Naive thymus-derived CD4-positive, alpha-beta T cell (primary cell): ENCODE measurements around the gene PEMT. TPM values are rescaled to one million over a fixed set of nuclear protein-coding genes. Genes with fewer than 3 reads are reported as not detected.

Experiments
- ATAC-seq: fragments of 150-1000 bp; cut with Tn5 transposase; 2 replicates; pipeline ENCODE4 v1.10.0; 2021; ENCODE audit warnings: mild to moderate bottlenecking, moderate library complexity
- CTCF ChIA-PET: fragments of 350-600 bp; sonication (Branson Sonifier 250); formaldehyde crosslinking; loops from one replicate; lab custom pipeline; 2021; ENCODE audit warnings: antibody characterized with exemption; lab: Charles Lee
- POLR2A ChIA-PET: fragments of 350-600 bp; sonication (Branson Sonifier 250); formaldehyde crosslinking; loops from one replicate; lab custom pipeline; 2021; ENCODE audit warnings: antibody characterized with exemption, inconsistent platforms; lab: Charles Lee
- DNase-seq, 9 donors: peaks; one replicate each; pipeline versions ENCODE4 v3.0.0 to v3.0.0-alpha.2; 2020 to 2022; ENCODE audit warnings: mixed read lengths in 1 of 9
- H3K27ac ChIP-seq: one replicate; pipeline ENCODE4 v1.7.0; 2013; ENCODE audit warnings: mild to moderate bottlenecking, low read depth, low read length, moderate library complexity
- H3K27me3 ChIP-seq, 2 donors: one replicate each; pipeline ENCODE4 v1.7.0; 2013; ENCODE audit warnings: low read length in 2 of 2, mild to moderate bottlenecking in 2 of 2, moderate library complexity in 2 of 2; ENCODE audit not compliant: control insufficient read depth in 2 of 2, insufficient read depth in 2 of 2
- H3K36me3 ChIP-seq, 3 experiments: 1 replicate in 2 of 3; 2 replicates in 1 of 3; pipeline ENCODE4 v1.7.0; 2013; ENCODE audit warnings: low read length in 3 of 3, mild to moderate bottlenecking in 3 of 3, moderate library complexity in 1 of 3; ENCODE audit not compliant: insufficient read depth in 3 of 3, control insufficient read depth in 2 of 3
- H3K4me1 ChIP-seq, 2 donors: one replicate each; pipeline ENCODE4 v1.7.0; 2013; ENCODE audit warnings: low read length in 2 of 2, mild to moderate bottlenecking in 2 of 2, moderate library complexity in 1 of 2; ENCODE audit not compliant: control insufficient read depth in 2 of 2, insufficient read depth in 2 of 2
- H3K4me3 ChIP-seq: 2 replicates; pipeline ENCODE4 v1.7.0; 2013; ENCODE audit warnings: mild to moderate bottlenecking, low read length
- H3K9me3 ChIP-seq, 3 experiments: 1 replicate in 2 of 3; 2 replicates in 1 of 3; pipeline ENCODE4 v1.7.0; 2013; ENCODE audit warnings: low read length in 3 of 3; ENCODE audit not compliant: control insufficient read depth in 2 of 3
- H3K27ac Mint-ChIP-seq, 9 donors: one replicate each; pipeline ENCODE4 v1.8.0; 2020 to 2022; ENCODE audit warnings: mixed read lengths in 9 of 9, mild to moderate bottlenecking in 8 of 9, moderate library complexity in 5 of 9, inconsistent platforms in 2 of 9
- H3K27me3 Mint-ChIP-seq, 5 donors: one replicate each; pipeline ENCODE4 v1.8.0; 2021 to 2022; ENCODE audit warnings: mixed read lengths in 5 of 5, mild to moderate bottlenecking in 1 of 5
- H3K36me3 Mint-ChIP-seq, 5 donors: one replicate each; pipeline ENCODE4 v1.8.0; 2020 to 2022; ENCODE audit warnings: mixed read lengths in 5 of 5, mild to moderate bottlenecking in 3 of 5, inconsistent platforms in 1 of 5
- H3K4me1 Mint-ChIP-seq, 7 donors: one replicate each; pipeline ENCODE4 v1.8.0; 2020 to 2022; ENCODE audit warnings: mixed read lengths in 7 of 7, mild to moderate bottlenecking in 3 of 7, inconsistent platforms in 1 of 7
- H3K4me3 Mint-ChIP-seq, 10 donors: one replicate each; pipeline ENCODE4 v1.8.0; 2020 to 2022; ENCODE audit warnings: mild to moderate bottlenecking in 10 of 10, mixed read lengths in 10 of 10, moderate library complexity in 6 of 10, inconsistent platforms in 2 of 10
- H3K9me3 Mint-ChIP-seq, 11 donors: one replicate each; pipeline ENCODE4 v1.8.0; 2020 to 2022; ENCODE audit warnings: mixed read lengths in 11 of 11, mild to moderate bottlenecking in 4 of 11, inconsistent platforms in 1 of 11, moderate library complexity in 1 of 11
- intact Hi-C, 2 donors: fragments of 100-400 bp; cut with micrococcal nuclease; formaldehyde crosslinking; loops; one replicate each; pipeline ENCODE4 v1.15.1; 2023
- polyA plus RNA-seq, 2 donors: library from polyadenylated mRNA; unstranded; fragments of 300-500 nt; fragmentation: Illumina TruSeq; gene quantifications; one replicate each; pipeline ENCODE4 v1.2.3, GENCODE V29; 2021
- total RNA-seq, 6 experiments: library from RNA in 5 of 6; stranded (reverse) in 5 of 6; gene quantifications; 1 replicate in 5 of 6; 2 replicates in 1 of 6; pipeline ENCODE4 v1.2.3 and lab custom pipeline; 2021 to 2026

PEMT gene
- total and polyA plus RNA-seq, 7 experiments from 2014 or later = 9.5 to 34.1 (median 12.3) TPM

DNA sequence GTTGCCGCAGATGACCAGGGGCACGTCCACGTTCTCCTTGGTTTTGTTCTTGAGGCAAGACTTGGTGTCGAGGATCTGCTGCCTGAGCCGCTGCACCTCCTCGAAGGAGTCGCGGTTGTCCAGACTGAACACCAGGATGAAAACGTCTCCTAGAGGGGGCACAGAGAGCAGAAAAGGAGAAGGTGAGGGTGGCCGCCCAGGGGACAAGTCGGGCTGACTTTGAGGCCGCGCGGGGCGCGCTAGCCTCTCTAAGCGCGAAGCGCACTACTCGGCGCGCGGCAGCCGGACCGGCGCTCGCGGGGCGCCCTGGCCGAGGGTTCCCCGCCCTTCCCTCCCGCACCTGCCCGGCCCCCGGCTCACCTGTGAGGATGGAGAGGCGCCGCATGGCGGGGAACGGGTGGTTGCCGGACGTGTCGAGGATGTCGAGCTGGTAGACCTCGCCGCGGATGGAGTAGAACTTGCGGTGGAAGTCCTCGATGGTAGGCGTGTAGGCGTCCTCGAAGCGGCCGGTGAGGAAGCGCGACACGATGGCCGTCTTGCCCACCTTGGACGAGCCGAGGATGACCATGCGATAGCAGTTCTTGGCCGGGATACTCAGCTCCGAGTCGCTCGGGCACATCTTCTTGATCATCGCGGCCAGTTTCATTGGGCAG lies 95.8 kb downstream of the PEMT start:
- H3K27ac ChIP-seq = no peak overlapping the region
- intact Hi-C loops = loop anchor here (1.0 to 10.0 kb wide), 9 partner anchors 18 to 542 kb away; partner anchors contain the start of genes ATPAF2 (in 2 of the 2), GID4 (in 2 of the 2), PEMT (in 2 of the 2) and MED9 (in 1 of the 2)
- H3K27me3 ChIP-seq = no peaks in the 10 kb centered on the region
- Mint-ChIP-seq H3K27me3 (peaks cover 4 to 24% (median 6%) of the 10 kb centered on the region in 5 donors), H3K9me3 (peaks cover 0 to 1% (median 0%) of the 10 kb centered on the region in 11 donors), H3K27ac (peak overlapping the region in 4 of 9 donors; percentile 29 to 45 (median 36)), H3K4me1 (peaks cover 12 to 20% (median 14%) of the 10 kb centered on the region in 7 donors), H3K4me3 (peak overlapping the region; percentile 77 to 91 (median 86)), H3K36me3 (peaks cover 0 to 10% (median 4%) of the 10 kb centered on the region in 5 donors)
- ATAC-seq (no peak), DNase-seq (peak in 2 of 9 donors; percentile 19 to 20)
- ChIA-PET CTCF (interaction anchor here (1.5 to 3.1 kb wide), 5 partner anchors 101 to 152 kb away, joined by 3 to 39 read pairs (median 8); no protein-coding TSS in a partner anchor), POLR2A (interaction anchor here (0.7 to 2.2 kb wide), 3 partner anchors 18 to 95 kb away, joined by 3 to 9 read pairs (median 3); partner anchors contain the start of genes MED9 and PEMT)
- peaks cover 0 to 18% (median 0%) of the 10 kb centered on the region in 3 experiments for H3K36me3 ChIP-seq
- H3K4me3 ChIP-seq = peak overlapping the region; percentile 61
- no peaks in the 10 kb centered on the region for H3K9me3 ChIP-seq
- peaks cover 3 to 11% of the 10 kb centered on the region in 2 donors for H3K4me1 ChIP-seq

DNA sequence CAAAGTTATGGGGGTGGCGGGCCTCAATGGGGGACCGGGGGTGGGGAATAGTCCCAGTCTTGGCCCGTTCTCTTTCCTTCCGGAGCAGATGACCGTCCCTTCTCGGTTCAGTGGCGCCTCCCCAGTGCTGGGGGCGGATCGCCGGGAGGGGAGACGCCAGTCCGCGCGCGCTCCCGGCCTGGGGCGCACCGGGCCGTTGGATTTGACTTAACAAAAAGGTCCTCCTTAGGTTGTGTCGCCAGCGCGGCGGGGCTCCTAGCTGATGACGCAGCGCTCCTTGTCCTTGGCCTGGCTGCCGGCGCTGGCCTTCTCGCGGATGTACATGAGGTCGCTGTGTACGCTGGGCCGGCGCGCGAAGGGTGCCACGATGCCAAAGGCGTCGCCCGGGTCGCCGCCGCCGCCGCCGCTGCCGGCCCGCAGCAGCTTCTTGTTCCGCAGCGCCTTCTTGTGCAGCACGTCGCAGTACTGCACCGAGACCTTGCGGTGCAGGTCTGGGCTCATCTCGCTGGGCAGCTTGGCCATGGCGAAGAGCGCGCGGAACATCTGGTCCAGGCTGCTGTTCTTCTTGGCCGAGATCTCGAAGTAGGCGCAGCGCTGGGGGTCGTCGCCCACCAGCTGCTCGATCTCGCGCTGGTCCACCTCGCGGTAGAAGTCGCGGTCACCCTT lies 96.5 kb downstream of the PEMT start:
- peak in 6 of 9 donors; percentile 10 to 34 (median 14) for DNase-seq
- no peak overlapping the region for H3K27ac ChIP-seq
- no peak for ATAC-seq
- Mint-ChIP-seq H3K9me3 (peaks cover 0 to 1% (median 0%) of the 10 kb centered on the region in 11 donors), H3K4me3 (peak overlapping the region; percentile 77 to 91 (median 86)), H3K27me3 (peaks cover 4 to 24% (median 6%) of the 10 kb centered on the region in 5 donors), H3K27ac (peak overlapping the region in 2 of 9 donors; percentile 29), H3K4me1 (peaks cover 12 to 20% (median 14%) of the 10 kb centered on the region in 7 donors), H3K36me3 (peaks cover 0 to 12% (median 4%) of the 10 kb centered on the region in 5 donors)
- peaks cover 0 to 18% (median 0%) of the 10 kb centered on the region in 3 experiments for H3K36me3 ChIP-seq
- H3K4me3 ChIP-seq = peak overlapping the region; percentile 61
- intact Hi-C loops = loop anchor here (5.0 to 10.0 kb wide), 3 partner anchors 70 to 542 kb away; partner anchors contain the start of genes ATPAF2 (in 2 of the 2) and GID4 (in 2 of the 2)
- H3K4me1 ChIP-seq = peaks cover 3 to 11% of the 10 kb centered on the region in 2 donors
- H3K9me3 ChIP-seq = no peaks in the 10 kb centered on the region
- CTCF ChIA-PET = interaction anchor here (3.1 kb wide), 1 partner anchor 140 kb away, joined by 17 read pairs; no protein-coding TSS in a partner anchor
- POLR2A ChIA-PET = no interaction called here
- no peaks in the 10 kb centered on the region for H3K27me3 ChIP-seq

DNA sequence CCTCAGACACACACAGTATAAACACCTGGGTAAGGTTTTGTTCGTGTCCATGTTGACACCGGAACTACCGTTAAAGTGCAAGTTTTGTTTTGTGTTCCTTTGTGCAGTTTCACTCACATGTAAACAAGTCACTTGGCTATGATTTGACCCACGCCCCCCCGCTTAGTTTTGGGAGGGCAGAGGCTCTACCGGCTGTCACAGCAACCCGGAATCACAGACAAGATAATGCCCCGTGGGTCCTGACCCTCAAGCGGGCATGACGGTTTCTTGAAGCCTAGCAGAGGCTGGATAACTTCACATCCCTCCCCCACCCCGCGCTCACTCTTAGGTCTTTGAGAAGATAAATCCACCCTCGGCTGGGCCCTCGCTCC lies 97.0 kb downstream of the PEMT start:
- no peaks in the 10 kb centered on the region for H3K27me3 ChIP-seq
- H3K4me3 Mint-ChIP-seq = peak overlapping the region in 7 of 10 donors; percentile 23 to 90 (median 38)
- peaks cover 0 to 1% (median 0%) of the 10 kb centered on the region in 11 donors for H3K9me3 Mint-ChIP-seq
- H3K9me3 ChIP-seq = no peaks in the 10 kb centered on the region
- no peak overlapping the region for H3K27ac Mint-ChIP-seq
- H3K4me1 ChIP-seq = peaks cover 3 to 11% of the 10 kb centered on the region in 2 donors
- ChIA-PET CTCF (no interaction called here), POLR2A (no interaction called here)
- DNase-seq = no peak
- H3K36me3 ChIP-seq = peaks cover 0 to 18% (median 0%) of the 10 kb centered on the region in 3 experiments
- H3K27ac ChIP-seq = no peak overlapping the region
- peaks cover 3 to 12% (median 4%) of the 10 kb centered on the region in 5 donors for H3K36me3 Mint-ChIP-seq
- peaks cover 4 to 24% (median 6%) of the 10 kb centered on the region in 5 donors for H3K27me3 Mint-ChIP-seq
- no peak for ATAC-seq
- H3K4me1 Mint-ChIP-seq = peaks cover 12 to 20% (median 14%) of the 10 kb centered on the region in 7 donors
- intact Hi-C loops = loop anchor here in 1 of 2 donors (10.0 kb wide), 1 partner anchor 70 kb away; no protein-coding TSS in a partner anchor
- H3K4me3 ChIP-seq = no peak overlapping the region

DNA sequence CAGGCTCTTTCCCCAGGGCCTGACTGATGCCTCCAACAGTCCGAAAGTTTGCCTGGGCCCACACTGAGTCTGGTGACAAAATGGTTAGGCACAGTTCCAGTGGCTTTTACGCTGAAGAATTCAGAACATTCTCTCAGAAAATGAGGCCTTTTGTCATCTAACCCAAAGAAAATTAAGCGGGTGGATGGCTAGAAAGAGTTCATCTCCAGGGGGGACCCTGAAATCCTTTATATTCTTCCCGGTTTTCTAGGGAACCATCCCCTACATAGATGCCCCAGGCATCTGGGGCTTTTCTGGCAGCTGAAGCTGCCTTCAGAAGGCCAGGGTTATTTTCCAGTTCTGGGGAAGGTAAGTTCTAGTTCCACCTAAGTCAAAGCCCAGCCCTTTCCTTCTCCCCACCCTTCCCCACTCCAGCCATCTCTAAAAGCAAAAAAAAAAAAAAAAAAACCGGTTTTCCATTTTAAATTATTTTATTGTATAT lies 97.5 kb downstream of the PEMT start:
- CTCF ChIA-PET = no interaction called here
- Mint-ChIP-seq H3K9me3 (peaks cover 0 to 1% (median 0%) of the 10 kb centered on the region in 11 donors), H3K4me1 (peaks cover 12 to 20% (median 14%) of the 10 kb centered on the region in 7 donors), H3K4me3 (peak overlapping the region in 3 of 10 donors; percentile 4 to 90 (median 33)), H3K36me3 (peaks cover 3 to 12% (median 4%) of the 10 kb centered on the region in 5 donors), H3K27ac (no peak overlapping the region), H3K27me3 (peaks cover 4 to 24% (median 6%) of the 10 kb centered on the region in 5 donors)
- H3K36me3 ChIP-seq = peaks cover 0 to 18% (median 0%) of the 10 kb centered on the region in 3 experiments
- H3K9me3 ChIP-seq = no peaks in the 10 kb centered on the region
- H3K27ac ChIP-seq = no peak overlapping the region
- peaks cover 3 to 11% of the 10 kb centered on the region in 2 donors for H3K4me1 ChIP-seq
- DNase-seq (no peak), ATAC-seq (no peak)
- intact Hi-C loops = loop anchor here in 1 of 2 donors (10.0 kb wide), 1 partner anchor 71 kb away; no protein-coding TSS in a partner anchor
- no peaks in the 10 kb centered on the region for H3K27me3 ChIP-seq
- POLR2A ChIA-PET = no interaction called here
- no peak overlapping the region for H3K4me3 ChIP-seq

DNA sequence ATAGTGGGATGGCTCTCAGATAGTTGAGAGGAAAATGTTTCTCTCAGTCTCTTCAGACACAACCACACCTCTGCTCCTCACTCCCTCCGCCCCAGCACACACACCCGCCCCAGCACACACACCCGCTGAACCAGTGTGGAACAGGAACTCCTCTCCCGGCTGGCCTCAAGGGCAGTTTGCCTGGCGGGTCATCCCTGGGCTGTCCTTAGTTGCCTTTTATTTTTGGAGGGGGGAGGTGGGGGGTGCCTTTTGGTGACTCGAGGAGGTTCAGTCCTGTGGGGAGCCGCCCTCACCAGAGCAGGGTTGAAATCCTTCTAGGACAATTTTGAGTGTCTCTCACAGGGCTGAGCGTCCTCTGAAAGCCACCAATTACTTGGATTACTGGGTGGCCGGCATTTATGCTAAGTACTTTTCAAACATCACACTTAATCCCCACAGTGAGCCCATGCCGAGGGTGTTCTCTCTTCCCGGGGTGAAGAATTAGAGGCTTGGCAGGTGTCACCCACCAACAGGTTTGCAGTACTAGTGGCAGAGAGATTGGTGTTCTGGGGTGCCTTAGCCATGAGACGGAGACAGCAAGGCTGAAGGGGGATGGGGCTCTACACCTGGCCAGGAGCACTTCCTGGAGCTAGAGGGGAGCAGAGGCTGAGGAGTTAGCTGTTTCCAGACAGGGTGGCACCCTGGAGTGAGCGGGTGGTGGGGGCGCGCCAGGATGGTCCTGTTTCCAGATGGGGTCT lies 98.1 kb downstream of the PEMT start:
- peak overlapping the region in 2 of 10 donors; percentile 33 to 45 for H3K4me3 Mint-ChIP-seq
- no peak for ATAC-seq

More for the DNA sequence above, 98.1 kb downstream of the PEMT start:
- Histone ChIP-seq H3K9me3 (no peaks in the 10 kb centered on the region), H3K27ac (no peak overlapping the region), H3K27me3 (no peaks in the 10 kb centered on the region), H3K4me3 (no peak overlapping the region), H3K36me3 (peaks cover 0 to 18% (median 0%) of the 10 kb centered on the region in 3 experiments), H3K4me1 (peaks cover 3 to 11% of the 10 kb centered on the region in 2 donors)
- peaks cover 3 to 12% (median 7%) of the 10 kb centered on the region in 5 donors for H3K36me3 Mint-ChIP-seq
- no peak overlapping the region for H3K27ac Mint-ChIP-seq
- intact Hi-C loops = loop anchor here in 1 of 2 donors (10.0 kb wide), 1 partner anchor 71 kb away; no protein-coding TSS in a partner anchor
- H3K27me3 Mint-ChIP-seq = peaks cover 4 to 24% (median 6%) of the 10 kb centered on the region in 5 donors
- peaks cover 0 to 1% (median 0%) of the 10 kb centered on the region in 11 donors for H3K9me3 Mint-ChIP-seq
- POLR2A ChIA-PET = no interaction called here
- CTCF ChIA-PET = no interaction called here
- peaks cover 12 to 23% (median 14%) of the 10 kb centered on the region in 7 donors for H3K4me1 Mint-ChIP-seq
- no peak for DNase-seq
